GM23248 (cell line): ENCODE data around the gene PREX1. TPM values are rescaled to one million over a fixed set of nuclear protein-coding genes. Genes with fewer than 3 reads are reported as not detected.

ENCODE experiments used
- DNase-seq: peaks from one replicate; pipeline ENCODE4 v3.0.0-alpha.2; 2015
- H2AFZ ChIP-seq: fragments of 200-600 bp; sonication (generic); 2 replicates; pipeline ENCODE4 v1.6.1; 2016; ENCODE audit warnings: antibody characterized with exemption
- H3F3A ChIP-seq: fragments of 200-600 bp; sonication (generic); 2 replicates; pipeline ENCODE4 v1.6.1; 2016; ENCODE audit warnings: mild to moderate bottlenecking, antibody characterized with exemption, mixed run types; ENCODE audit not compliant: insufficient read depth
- H3K27ac ChIP-seq: fragments of 200-600 bp; sonication (generic); 2 replicates; pipeline ENCODE4 v1.5.1; 2016; ENCODE audit warnings: mild to moderate bottlenecking
- H3K27me3 ChIP-seq: fragments of 200-600 bp; sonication (generic); replicated peaks from 2 replicates; pipeline ENCODE4 v1.6.1; 2016; ENCODE audit warnings: mild to moderate bottlenecking; ENCODE audit not compliant: insufficient read depth
- H3K36me3 ChIP-seq: fragments of 200-600 bp; sonication (generic); 2 replicates; pipeline ENCODE4 v1.6.1; 2016; ENCODE audit warnings: low read depth, mild to moderate bottlenecking
- H3K4me1 ChIP-seq: fragments of 200-600 bp; sonication (generic); 2 replicates; pipeline ENCODE4 v1.6.1; 2016; ENCODE audit warnings: mild to moderate bottlenecking; ENCODE audit not compliant: insufficient read depth
- H3K4me2 ChIP-seq: fragments of 200-600 bp; sonication (generic); one replicate; pipeline ENCODE4 v1.6.1; 2016; ENCODE audit warnings: mild to moderate bottlenecking; ENCODE audit not compliant: unreplicated experiment
- H3K4me3 ChIP-seq: fragments of 200-600 bp; sonication (generic); 2 replicates; pipeline ENCODE4 v1.5.1; 2016; ENCODE audit warnings: mild to moderate bottlenecking
- H3K79me2 ChIP-seq: fragments of 200-600 bp; sonication (generic); 2 replicates; pipeline ENCODE4 v1.6.1; 2016; ENCODE audit warnings: mild to moderate bottlenecking; ENCODE audit not compliant: insufficient read depth
- H3K9ac ChIP-seq: fragments of 200-600 bp; sonication (generic); 2 replicates; pipeline ENCODE4 v1.6.1; 2016; ENCODE audit warnings: mild to moderate bottlenecking
- H3K9me2 ChIP-seq: fragments of 200-600 bp; sonication (generic); 2 replicates; pipeline ENCODE4 v1.6.1; 2016; ENCODE audit warnings: mixed run types, mild to moderate bottlenecking, moderate library complexity; ENCODE audit not compliant: insufficient read depth
- H3K9me3 ChIP-seq: fragments of 200-600 bp; sonication (generic); one replicate; pipeline ENCODE4 v1.6.1; 2017; ENCODE audit warnings: low read depth
- H4K20me1 ChIP-seq: fragments of 200-600 bp; sonication (generic); 2 replicates; pipeline ENCODE4 v1.6.0; 2016; ENCODE audit not compliant: insufficient read depth
- EZH2 ChIP-seq: fragments of 200-600 bp; sonication (generic); IDR thresholded peaks from 2 replicates; pipeline ENCODE4 v1.6.1; 2018; ENCODE audit warnings: antibody characterized with exemption, mild to moderate bottlenecking; ENCODE audit not compliant: insufficient read depth, poor library complexity, severe bottlenecking
- EZH2phosphoT487 ChIP-seq: fragments of 200-600 bp; sonication (generic); IDR thresholded peaks from 2 replicates; pipeline ENCODE4 v1.6.1; 2018; ENCODE audit warnings: antibody characterized with exemption, moderate library complexity, mild to moderate bottlenecking, low read depth; ENCODE audit not compliant: insufficient read depth
- WGBS, 2 experiments: methylation state at CpG; one replicate each; pipeline ENCODE4 v1.1.6; 2015 to 2017; ENCODE audit warnings: low lambda C conversion rate in 2 of 2, low coverage in 1 of 2; ENCODE audit errors: missing lambda C conversion rate in 2 of 2; 5-methylcytosine and 5-hydroxymethylcytosine counted together
- in situ Hi-C: fragments of 300-500 bp; cut with MboI; formaldehyde crosslinking; loops from 2 replicates; pipeline ENCODE4 v1.15.0; 2020
- polyA plus RNA-seq: library from polyadenylated mRNA; unstranded; fragments of >200 nt; fragmentation: Nextera tagmentation; extraction: Ambion mirVana; gene quantifications from 2 replicates; pipeline ENCODE4 v1.2.1, GENCODE V29; 2016
- total RNA-seq: library from RNA; depleted of rRNA; stranded (reverse); fragments of >200 nt; shearing (Covaris generic); gene quantifications from 2 replicates; pipeline ENCODE4 v1.2.3, GENCODE V29; 2014

Gene PREX1
- total and polyA plus RNA-seq, 2 experiments from 2014 or later, result 0.13 to 0.65 TPM

GRCh38 chr20:48741669-48742068, 86.1 kb downstream of the PREX1 start:
- H2AFZ ChIP-seq, result no peak overlapping the region
- H3K4me2 ChIP-seq, result no peak overlapping the region
- no peak for DNase-seq
- in situ Hi-C loops, result no loop called here
- H3K9ac ChIP-seq, result no peak overlapping the region
- no peaks in the 10 kb centered on the region for H3K9me2 ChIP-seq
- 0 out of 2 replicates have a peak, but pooled peaks cover 5% of the 10 kb centered on the region for H3K27me3 ChIP-seq
- no peaks in the 10 kb centered on the region for H4K20me1 ChIP-seq
- no peak overlapping the region for H3K27ac ChIP-seq
- no peaks in the 10 kb centered on the region for H3K9me3 ChIP-seq
- H3K36me3 ChIP-seq, result no peaks in the 10 kb centered on the region
- H3F3A ChIP-seq, result no peaks in the 10 kb centered on the region
- H3K4me1 ChIP-seq, result no peaks in the 10 kb centered on the region
- no peak overlapping the region for H3K4me3 ChIP-seq
- TF ChIP-seq EZH2 (no peak), EZH2phosphoT487 (no peak)
- WGBS, 2 experiments, result 95 to 98% methylated on average over 9 of the region's 9 CpGs
- no peaks in the 10 kb centered on the region for H3K79me2 ChIP-seq

DNA sequence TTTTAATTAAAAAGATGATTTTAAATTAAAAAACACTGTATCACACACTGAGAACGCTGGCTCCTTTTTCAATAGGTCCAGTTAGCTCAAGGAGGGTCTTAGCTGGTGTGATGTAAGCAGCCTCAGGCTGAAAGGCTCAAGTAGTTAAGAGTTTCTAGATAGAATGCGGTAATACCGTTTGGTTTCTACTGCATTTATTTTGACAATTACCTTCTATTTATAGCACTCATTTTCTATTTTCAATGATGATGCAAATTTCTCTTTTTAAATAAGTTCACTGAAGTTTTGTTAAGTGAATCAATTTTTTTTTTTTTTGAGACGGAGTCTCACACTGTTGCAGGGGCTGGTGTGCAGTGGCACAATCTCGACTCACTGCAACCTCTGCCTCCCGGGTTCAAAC, 87.1 kb downstream of the PREX1 start:
- no peaks in the 10 kb centered on the region for H3K79me2 ChIP-seq
- H3K27me3 ChIP-seq, result 0 out of 2 replicates have a peak, but pooled peaks cover 5% of the 10 kb centered on the region
- H3F3A ChIP-seq, result no peaks in the 10 kb centered on the region
- H3K36me3 ChIP-seq, result no peaks in the 10 kb centered on the region
- H3K4me2 ChIP-seq, result no peak overlapping the region
- in situ Hi-C loops, result no loop called here
- H3K9me3 ChIP-seq, result no peaks in the 10 kb centered on the region
- DNase-seq, result no peak
- H3K27ac ChIP-seq, result no peak overlapping the region
- no peaks in the 10 kb centered on the region for H4K20me1 ChIP-seq
- no peak overlapping the region for H2AFZ ChIP-seq
- WGBS, 2 experiments, result 90 to 92% methylated on average over 6 of the region's 6 CpGs
- no peaks in the 10 kb centered on the region for H3K4me1 ChIP-seq
- no peaks in the 10 kb centered on the region for H3K9me2 ChIP-seq
- TF ChIP-seq EZH2phosphoT487 (no peak), EZH2 (no peak)
- H3K4me3 ChIP-seq, result no peak overlapping the region
- H3K9ac ChIP-seq, result no peak overlapping the region

DNA sequence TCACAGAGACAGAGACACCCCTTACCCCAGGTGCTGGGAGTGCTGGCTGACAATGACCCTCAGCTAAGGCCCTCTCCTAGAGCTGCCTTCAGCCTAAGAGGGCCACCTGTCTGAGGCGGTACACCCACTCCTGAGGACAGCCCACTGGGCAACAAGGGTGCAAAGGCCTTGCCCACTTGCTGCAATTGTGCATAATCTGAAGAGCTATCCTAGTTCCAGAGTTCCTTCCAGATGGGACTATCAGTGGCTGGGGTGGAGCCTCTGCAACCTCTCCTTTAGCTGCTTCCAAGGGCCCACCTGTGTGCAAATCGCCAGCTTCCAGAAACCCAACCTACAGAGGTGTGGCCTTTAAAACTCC, 87.5 kb downstream of the PREX1 start:
- H3K4me2 ChIP-seq, result no peak overlapping the region
- no peaks in the 10 kb centered on the region for H3K9me3 ChIP-seq
- DNase-seq, result no peak
- 95 to 98% methylated on average over 2 of the region's 2 CpGs for WGBS, 2 experiments
- no peak overlapping the region for H3K27ac ChIP-seq
- 0 out of 2 replicates have a peak, but pooled peaks cover 5% of the 10 kb centered on the region for H3K27me3 ChIP-seq
- H2AFZ ChIP-seq, result no peak overlapping the region
- no peak for TF ChIP-seq EZH2
- no peak for TF ChIP-seq EZH2phosphoT487
- no peaks in the 10 kb centered on the region for H4K20me1 ChIP-seq
- no peak overlapping the region for H3K4me3 ChIP-seq
- no peaks in the 10 kb centered on the region for H3K9me2 ChIP-seq
- H3K79me2 ChIP-seq, result no peaks in the 10 kb centered on the region
- H3K36me3 ChIP-seq, result no peaks in the 10 kb centered on the region
- no peak overlapping the region for H3K9ac ChIP-seq
- H3F3A ChIP-seq, result no peaks in the 10 kb centered on the region
- in situ Hi-C loops, result no loop called here
- no peaks in the 10 kb centered on the region for H3K4me1 ChIP-seq

GRCh38 chr20:48739395-48740291, 88.2 kb downstream of the PREX1 start:
- 0 out of 2 replicates have a peak, but pooled peaks cover 5% of the 10 kb centered on the region for H3K27me3 ChIP-seq
- H3K27ac ChIP-seq, result no peak overlapping the region
- peak; percentile 29 for DNase-seq
- TF ChIP-seq EZH2, result no peak
- no peak for TF ChIP-seq EZH2phosphoT487
- no peak overlapping the region for H3K4me2 ChIP-seq
- H3K9ac ChIP-seq, result no peak overlapping the region
- H3F3A ChIP-seq, result no peaks in the 10 kb centered on the region
- H3K9me2 ChIP-seq, result no peaks in the 10 kb centered on the region
- no peaks in the 10 kb centered on the region for H3K36me3 ChIP-seq
- H3K4me3 ChIP-seq, result no peak overlapping the region
- no peak overlapping the region for H2AFZ ChIP-seq
- no peaks in the 10 kb centered on the region for H3K4me1 ChIP-seq
- in situ Hi-C loops, result no loop called here
- no peaks in the 10 kb centered on the region for H3K9me3 ChIP-seq
- WGBS, 2 experiments, result 46 to 50% methylated on average over 8 of the region's 8 CpGs
- H4K20me1 ChIP-seq, result no peaks in the 10 kb centered on the region
- H3K79me2 ChIP-seq, result no peaks in the 10 kb centered on the region
